RWPE1 (cell line): Measurements from ENCODE around the gene C2orf49.

ENCODE experiments used
- CTCF ChIA-PET: fragments of 350-600 bp; sonication (Branson Sonifier 250); formaldehyde crosslinking; extraction: SDS; loops from one replicate; lab custom pipeline; 2021; lab: Yijun Ruan, JAX
- POLR2A ChIA-PET: fragments of 400-600 bp; formaldehyde crosslinking; extraction: SDS; loops from one replicate; lab custom pipeline; 2020; ENCODE audit warnings: antibody characterized with exemption; ENCODE audit not compliant: low non-redundant PET; lab: Yijun Ruan, JAX
- DNase-seq: peaks from one replicate; pipeline ENCODE4 v3.0.0; 2012; ENCODE audit warnings: low spot score
- H3K27ac ChIP-seq: fragments of 450-650 bp; 2 replicates; pipeline ENCODE4 v1.5.1; 2017
- CTCF ChIP-seq: fragments of 450-650 bp; conservative IDR thresholded peaks from 2 replicates; pipeline ENCODE4 v1.5.1; 2017; ENCODE audit warnings: low read depth, mild to moderate bottlenecking

The C2orf49 gene

DNA sequence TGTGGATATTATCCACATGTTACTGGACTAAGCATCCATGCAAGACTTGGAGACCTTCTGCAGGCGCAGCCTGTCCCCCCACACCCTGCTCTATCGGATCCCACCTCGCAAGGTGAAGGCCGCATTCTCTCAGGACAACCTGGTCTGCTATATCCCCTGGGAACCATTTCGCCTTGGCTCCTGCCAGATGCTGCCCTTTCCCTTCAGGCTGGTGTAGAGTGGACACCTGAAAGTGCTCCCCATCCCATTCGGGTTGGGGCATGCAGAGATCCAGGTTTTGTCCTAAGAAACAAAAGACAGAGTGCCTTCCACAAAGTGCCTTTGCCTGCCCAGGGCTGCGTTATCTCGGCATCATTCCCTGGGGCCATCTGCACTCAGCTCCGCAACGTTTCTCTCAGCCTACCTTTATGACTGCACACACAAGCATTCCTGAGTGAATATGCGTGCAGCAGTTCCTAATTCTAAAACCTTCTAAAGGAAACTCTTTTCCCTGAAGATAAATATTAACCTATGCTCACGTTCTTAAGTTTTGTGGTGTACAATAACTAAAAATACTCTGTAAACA is 41.0 kb downstream of the C2orf49 start:
- no peak for TF ChIP-seq CTCF
- ChIA-PET POLR2A (no interaction called here), CTCF (no interaction called here)
- DNase-seq = no peak
- peak overlapping the region; percentile 19; the same call in 1 of the 2 replicates for H3K27ac ChIP-seq

DNA sequence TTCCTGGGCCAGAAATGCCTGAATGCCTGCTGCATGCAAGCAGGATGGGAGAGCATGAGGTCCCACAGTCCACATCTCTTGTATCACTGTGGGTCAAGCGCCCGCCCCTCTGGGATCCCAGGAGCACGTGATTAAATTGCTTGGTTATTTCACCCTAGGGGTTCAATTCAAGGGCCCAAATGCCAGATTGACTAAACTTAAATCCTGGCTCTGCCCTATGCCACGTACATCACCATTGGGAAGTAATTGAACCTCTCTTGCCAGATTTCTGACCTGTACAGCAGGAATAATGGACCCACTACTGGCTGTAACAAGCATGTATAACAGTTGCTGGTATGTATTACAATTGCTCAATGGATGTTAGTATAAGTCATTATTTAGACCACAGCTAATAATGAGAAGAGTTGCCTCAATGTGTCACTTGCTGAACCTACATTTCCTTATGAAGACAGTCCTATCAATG is 41.6 kb downstream of the C2orf49 start:
- ChIA-PET POLR2A (no interaction called here), CTCF (no interaction called here)
- peak overlapping the region; percentile 19; the same call in 1 of the 2 replicates for H3K27ac ChIP-seq
- no peak for TF ChIP-seq CTCF
- DNase-seq = no peak

DNA sequence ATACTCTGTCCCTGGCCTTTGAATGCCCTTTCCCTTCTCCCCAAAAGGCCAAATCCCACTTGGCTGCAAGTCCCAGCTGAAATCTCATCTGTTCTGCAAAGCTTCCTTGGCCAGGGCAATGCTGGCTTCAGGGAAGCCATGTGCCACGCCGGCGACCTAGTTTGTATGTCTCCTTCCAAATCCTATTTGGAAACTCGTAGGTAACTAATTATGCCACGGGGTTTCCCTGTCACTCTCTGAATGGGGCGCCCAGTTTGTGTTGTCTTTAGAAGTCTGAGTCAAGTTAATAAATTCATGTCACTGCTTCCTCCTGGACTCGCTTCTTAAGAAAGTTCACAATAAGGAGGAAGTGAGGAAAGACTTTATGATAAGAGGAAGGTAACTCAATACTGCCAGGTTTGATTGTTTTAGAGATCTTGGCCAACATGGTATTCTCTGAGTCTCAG is 42.4 kb downstream of the C2orf49 start:
- TF ChIP-seq CTCF = no peak
- H3K27ac ChIP-seq = 0 out of 2 replicates have a peak overlapping the region, but pooled peaks have one; percentile 15
- ChIA-PET CTCF (no interaction called here), POLR2A (no interaction called here)
- DNase-seq = no peak

DNA sequence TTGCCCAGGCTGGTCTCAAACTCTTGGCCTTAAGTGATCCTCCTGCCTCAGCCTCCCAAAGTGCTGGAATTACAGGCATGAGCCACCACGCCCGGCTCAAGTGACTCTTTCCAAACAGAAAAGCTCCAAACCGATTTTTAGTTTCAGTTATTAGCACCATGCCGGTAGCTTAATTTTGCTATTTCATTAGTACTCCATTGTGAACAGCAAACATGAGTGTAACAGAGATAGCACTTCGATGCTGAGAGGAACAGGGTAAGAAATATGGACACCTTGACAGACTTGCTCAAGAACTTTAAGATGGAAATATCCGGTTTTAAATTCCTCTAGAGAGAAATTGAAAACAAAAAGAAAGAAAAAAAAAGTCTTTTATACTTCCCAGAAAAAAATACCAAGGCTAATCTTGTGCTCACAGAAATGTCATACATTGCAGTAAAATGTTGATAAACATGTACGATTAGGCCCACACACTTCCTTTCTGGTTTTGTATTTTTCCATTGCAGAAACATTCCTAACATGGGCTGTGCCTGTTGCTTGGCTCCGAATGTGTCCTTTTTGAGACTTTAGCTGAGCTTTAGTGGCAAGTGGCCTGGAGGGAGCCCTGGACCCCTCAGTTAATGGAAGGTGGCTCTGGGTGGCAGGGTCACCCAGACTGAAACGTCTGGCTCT is 43.2 kb downstream of the C2orf49 start:
- CTCF ChIA-PET = no interaction called here

GRCh38 chr2:105381101-105381668 is 43.8 kb downstream of the C2orf49 start:
- peak overlapping the region; percentile 35 for H3K27ac ChIP-seq
- ChIA-PET POLR2A (no interaction called here), CTCF (no interaction called here)
- TF ChIP-seq CTCF = no peak
- no peak for DNase-seq

More for the DNA sequence above, 43.2 kb downstream of the C2orf49 start:
- POLR2A ChIA-PET = no interaction called here
- TF ChIP-seq CTCF = no peak
- H3K27ac ChIP-seq = peak overlapping the region; percentile 35
- no peak for DNase-seq

GRCh38 chr2:105382177-105382576 is 44.8 kb downstream of the C2orf49 start:
- H3K27ac ChIP-seq = no peak overlapping the region
- ChIA-PET CTCF (no interaction called here), POLR2A (no interaction called here)
- no peak for DNase-seq
- no peak for TF ChIP-seq CTCF
